DND-41 (cell line): ENCODE measurements around the gene DDIT4.
"Not testable (repeated sequence)": the region's sequence is repeated elsewhere in the genome, so short reads cannot be mapped to it uniquely, and the experiment has no call there.

ENCODE experiments used
- CTCF ChIP-seq: IDR thresholded peaks from 2 replicates; pipeline ENCODE4 v1.5.1; 2012; ENCODE audit warnings: borderline replicate concordance, low read length, moderate library complexity, mild to moderate bottlenecking; ENCODE audit not compliant: poor library complexity, severe bottlenecking; ENCODE audit errors: extremely low read depth
- EZH2 ChIP-seq: IDR thresholded peaks from 3 replicates; pipeline ENCODE4 v1.6.1; 2012; ENCODE audit warnings: borderline replicate concordance, low read depth, mild to moderate bottlenecking, moderate library complexity, low read length, inconsistent platforms; ENCODE audit not compliant: severe bottlenecking

- not testable (repeated sequence) for TF ChIP-seq CTCF, EZH2
Observed at GRCh38 chr10:72224191-72224590, 49.5 kb upstream of the DDIT4 start.
